MV-4-11 (cell line): Measurements from ENCODE around the gene FBXL3.
"Not testable (repeated sequence)": the region's sequence is repeated elsewhere in the genome, so short reads cannot be mapped to it uniquely, and the experiment has no call there.

Source experiments
- DNase-seq: peaks from one replicate; lab custom pipeline; 2025; lab: John Stamatoyannopoulos, UW

The FBXL3 gene

DNA sequence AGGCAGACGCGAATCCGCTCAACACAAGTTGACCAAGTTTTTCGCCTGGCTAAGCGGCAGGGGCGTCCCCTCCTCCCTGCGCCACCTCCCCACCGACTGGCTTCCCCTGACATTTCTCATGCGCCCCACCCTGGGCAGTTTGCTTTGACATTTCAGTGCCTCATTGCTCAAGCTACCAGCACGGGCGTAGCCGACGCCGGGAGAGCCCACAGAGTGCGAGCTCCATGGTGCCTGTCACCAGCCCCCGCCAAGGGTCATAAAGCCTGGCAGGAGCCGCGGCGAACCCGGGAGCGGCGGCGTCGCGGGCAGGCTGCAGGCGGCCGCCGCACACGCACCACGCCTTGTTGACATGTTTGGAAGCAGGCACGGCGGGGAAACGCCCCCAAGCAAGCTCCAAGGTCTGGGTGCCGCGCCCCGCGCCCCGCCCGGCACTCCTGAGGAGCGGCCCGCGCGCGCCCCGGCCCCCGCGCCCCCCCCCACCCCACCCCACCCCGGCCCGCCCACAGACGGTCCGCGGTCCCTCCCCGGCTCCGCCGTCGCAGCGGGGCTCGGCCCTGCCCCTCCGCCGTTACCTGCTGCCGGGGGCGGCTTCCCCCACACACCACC, 601 bp downstream of the FBXL3 start:
- peak; percentile 64 for DNase-seq

GRCh38 chr13:77022341-77022740, 4.6 kb downstream of the FBXL3 start:
- DNase-seq, result peak; percentile 40

GRCh38 chr13:77019756-77020155, 7.2 kb downstream of the FBXL3 start:
- no peak for DNase-seq

DNA sequence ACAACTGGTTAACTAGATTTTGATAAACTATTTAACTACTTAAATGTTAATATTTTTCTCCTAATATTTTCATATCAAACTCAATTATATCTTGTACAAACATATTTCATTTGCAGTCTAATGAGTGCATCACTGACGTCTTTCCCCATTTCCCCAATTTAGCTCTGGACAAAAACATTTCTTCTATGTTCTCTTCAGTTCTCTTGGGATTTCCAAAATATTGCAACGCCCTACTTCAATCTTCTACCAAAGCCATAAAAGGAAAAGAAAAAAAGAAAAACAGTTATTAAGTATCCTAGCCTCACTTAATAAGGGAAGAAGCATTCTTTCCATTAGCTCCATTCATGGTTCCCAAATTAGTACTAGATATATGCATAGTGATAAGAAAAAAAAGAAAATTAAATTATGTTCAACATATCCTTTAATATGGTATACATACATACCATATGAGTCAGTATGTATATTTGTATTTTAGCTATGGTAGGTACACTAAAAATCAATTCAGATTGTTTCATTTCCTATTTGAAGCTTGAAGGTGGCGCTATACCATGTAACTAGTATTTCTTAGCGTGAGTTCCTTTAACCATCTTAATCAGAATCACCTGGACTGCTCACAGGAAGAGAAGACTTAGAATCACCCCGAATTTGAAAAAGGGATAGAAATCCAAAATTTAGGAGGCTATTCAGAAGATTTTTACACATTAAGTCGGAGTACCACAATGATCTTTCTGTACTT, 9.9 kb downstream of the FBXL3 start:
- DNase-seq, result no peak

- DNase-seq, result no peak
Measured at GRCh38 chr13:77016251-77016812, 10.6 kb downstream of the FBXL3 start.

- no peak for DNase-seq
Measured at GRCh38 chr13:77014906-77015685, 11.9 kb downstream of the FBXL3 start.

DNA sequence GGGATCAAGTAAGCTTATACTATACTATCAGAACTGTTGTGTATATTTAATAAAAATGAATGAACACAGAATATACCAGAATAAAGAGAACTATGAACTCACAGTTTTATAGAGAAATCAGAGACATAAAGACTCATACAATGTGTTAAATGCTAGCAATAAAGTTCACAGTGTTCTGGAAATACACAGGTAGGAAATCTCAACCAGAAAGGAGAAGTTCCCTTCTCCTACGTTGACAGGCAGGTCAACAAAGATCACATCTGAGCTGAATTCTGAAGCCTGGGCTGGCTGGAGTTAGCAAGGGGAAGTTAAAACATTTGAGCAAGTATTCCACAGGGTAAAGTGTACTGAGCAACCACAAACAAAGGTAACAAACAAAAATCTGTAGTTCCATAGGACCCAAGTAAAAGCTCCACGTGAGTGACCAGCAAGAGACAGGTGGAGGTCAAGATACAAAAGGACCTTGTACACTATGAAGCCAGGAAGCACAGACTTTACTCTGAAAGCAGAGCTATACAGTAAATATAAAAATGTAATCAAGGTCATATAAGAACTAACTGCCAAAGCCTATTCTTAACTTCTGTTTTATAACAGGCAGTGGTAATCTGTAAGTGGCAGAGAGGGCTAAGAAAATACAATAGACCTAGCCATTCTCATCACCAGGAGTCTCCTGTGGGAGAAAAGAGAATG, 13.0 kb downstream of the FBXL3 start:
- DNase-seq, result no peak

GRCh38 chr13:77009719-77010118, 17.2 kb downstream of the FBXL3 start:
- DNase-seq, result not testable (repeated sequence)

- no peak for DNase-seq
Measured at GRCh38 chr13:77009011-77009410, 17.9 kb downstream of the FBXL3 start.

DNA sequence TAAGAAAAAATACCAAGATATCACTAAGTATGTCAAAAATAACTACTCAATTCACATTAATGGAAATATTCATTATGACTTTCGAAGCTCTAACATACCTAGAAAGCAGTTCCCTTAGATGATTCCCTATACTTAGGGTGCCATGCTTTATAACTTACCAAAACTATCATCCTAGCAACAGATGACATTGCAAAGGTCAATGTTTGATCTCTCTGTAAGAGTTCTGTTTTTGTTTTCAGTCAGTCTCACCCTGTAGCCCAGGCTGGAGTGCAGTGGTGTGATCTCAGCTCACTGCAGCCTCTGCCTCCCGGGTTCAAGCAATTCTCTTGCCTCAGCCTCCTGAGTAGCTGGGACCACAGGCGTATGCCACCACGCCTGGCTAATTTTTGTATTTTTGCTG, 18.6 kb downstream of the FBXL3 start:
- not testable (repeated sequence) for DNase-seq

- no peak for DNase-seq
Measured at GRCh38 chr13:77002590-77003190, 24.3 kb downstream of the FBXL3 start.

GRCh38 chr13:77001963-77002587, 24.9 kb downstream of the FBXL3 start:
- DNase-seq, result no peak

DNA sequence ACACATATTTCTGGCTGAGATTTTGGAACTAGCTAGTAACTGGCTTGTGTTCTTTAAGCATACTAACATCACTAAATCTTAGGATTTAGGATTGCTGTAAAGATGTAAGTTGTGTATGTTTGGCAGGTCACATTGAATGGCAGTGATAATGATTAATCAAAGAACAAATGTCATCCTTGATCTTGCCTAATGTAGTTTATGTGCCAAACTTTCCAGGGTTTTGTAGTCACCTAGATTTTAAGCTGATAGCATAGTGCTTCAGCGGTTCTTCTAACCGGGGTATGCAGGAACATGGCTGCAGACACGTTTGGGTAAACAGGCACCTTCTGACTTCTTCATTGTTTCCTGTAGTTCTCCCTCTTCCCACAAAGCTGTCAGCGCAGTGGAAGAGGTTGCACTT, 25.4 kb downstream of the FBXL3 start:
- DNase-seq, result no peak

DNA sequence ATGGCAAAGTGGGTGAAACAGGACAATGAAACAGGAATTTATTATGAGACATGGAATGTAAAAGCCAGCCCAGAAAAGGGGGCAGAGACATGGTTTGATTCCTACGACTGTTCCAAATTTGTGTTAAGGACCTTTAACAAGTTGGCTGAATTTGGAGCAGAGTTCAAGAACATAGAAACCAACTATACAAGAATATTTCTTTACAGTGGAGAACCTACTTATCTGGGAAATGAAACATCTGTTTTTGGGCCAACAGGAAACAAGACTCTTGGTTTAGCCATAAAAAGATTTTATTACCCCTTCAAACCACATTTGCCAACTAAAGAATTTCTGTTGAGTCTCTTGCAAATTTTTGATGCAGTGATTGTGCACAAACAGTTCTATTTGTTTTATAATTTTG, 26.5 kb downstream of the FBXL3 start:
- peak; percentile 25 for DNase-seq

- no peak for DNase-seq
Measured at GRCh38 chr13:76994281-76994680, 32.7 kb downstream of the FBXL3 start.

- DNase-seq, result no peak
Measured at GRCh38 chr13:76993473-76993872, 33.5 kb downstream of the FBXL3 start.

DNA sequence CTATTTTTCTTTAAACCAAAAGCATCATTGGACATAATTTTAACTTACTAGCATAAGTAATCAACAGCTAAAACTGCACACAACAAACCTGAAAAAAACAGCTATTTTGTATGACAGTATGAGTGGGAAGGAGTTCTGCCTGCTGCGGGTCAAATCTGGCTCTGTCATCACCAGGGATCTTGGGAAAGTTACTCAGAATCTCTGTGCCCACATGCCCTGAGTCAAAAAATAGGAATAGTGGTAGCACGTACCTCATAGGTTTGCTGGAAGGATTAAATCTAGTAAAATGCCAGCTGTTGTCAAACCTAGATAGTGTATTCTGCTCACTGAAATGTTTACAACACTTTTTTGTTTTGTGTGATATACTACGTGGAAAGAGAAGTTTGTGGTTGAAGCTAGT, 33.9 kb downstream of the FBXL3 start:
- DNase-seq, result no peak

DNA sequence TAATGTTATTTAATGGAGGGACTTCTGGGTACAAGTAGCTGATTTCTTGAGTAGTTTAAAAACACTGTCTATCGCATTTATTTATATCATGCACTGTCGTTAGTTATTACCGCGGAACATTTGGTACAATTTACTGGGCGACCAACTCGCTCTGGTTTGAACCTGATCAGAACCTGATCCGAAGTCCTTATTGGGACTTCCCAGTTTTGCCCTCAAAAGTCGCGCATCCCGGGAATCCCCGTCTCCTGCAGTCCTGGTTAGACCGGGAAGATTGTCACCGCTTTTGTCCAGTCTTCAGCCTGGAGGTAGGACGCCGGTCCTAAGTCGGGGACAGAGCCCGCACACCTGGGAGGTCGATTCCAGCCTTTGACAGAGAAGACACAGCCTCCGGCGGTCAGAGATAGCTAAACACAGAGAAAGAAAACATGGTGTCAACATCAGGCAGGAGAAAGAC, 34.4 kb downstream of the FBXL3 start:
- DNase-seq, result no peak

DNA sequence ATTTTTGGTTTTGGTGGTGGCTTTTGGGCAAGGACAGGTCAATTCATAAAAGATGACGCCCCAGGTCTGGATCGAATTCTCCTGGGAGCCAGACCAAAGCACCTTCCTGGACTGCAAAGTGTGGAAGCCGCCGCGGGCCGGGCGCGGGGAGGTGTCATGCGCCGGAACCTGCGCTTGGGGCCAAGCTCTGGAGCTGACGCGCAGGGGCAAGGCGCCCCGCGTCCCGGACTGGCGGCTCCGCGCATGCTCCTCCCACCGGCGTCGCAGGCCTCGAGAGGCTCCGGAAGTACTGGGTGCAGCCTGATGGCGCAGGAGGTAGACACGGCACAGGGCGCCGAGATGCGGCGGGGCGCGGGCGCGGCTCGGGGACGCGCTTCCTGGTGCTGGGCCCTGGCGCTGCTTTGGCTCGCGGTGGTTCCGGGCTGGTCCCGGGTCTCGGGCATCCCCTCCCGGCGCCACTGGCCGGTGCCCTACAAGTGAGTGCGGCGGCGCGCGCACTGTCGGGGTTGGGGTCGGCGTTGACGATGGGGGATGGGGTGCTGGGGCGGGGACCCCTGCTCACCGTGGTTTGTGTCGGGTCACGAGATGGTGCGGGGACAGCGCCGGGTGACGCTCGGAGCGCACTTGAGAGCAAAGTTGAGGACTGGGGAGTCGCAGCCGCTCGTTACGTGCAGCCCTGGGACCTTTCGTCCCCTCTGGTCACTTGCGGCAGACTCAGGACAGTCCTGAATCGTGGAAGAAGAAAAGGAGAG, 35.0 kb downstream of the FBXL3 start, which contains the start of gene CLN5:
Gene CLN5 (plus strand): TSS at position 286 of the 752 bp plus-strand sequence. CDS start 18 bp downstream, at position 304.
- DNase-seq, result peak; percentile 90

DNA sequence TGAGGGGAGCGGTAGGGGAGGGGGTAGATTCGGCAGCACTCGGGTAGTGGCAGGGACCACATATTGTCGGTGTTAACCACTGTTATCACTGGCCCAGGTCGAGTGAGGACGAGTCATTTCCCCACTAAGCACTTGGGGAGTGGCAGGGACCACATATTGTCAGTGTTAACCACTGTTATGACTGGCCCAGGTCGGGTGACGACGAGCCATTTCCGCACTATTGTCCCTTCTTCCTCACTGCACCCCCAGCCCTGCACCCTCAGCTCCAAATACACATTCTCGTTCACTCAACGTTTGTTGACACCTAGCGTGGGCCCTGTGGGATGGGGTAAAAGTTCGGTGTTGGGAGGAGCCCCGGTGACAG, 35.5 kb downstream of the FBXL3 start:
- DNase-seq, result no peak
